Fibroblast of lung (primary cell): Measurements from ENCODE around the gene KIAA1755. TPM values are rescaled to one million over a fixed set of nuclear protein-coding genes. Genes with fewer than 3 reads are reported as not detected.
A peak's percentile ranks its signal among the peaks of the same experiment; 100 is the strongest.

Experiments used
- DNase-seq, 2 donors: peaks; one replicate each; pipeline versions ENCODE4 v3.0.0 to v3.0.0-alpha.2; 2010; ENCODE audit warnings: low read depth in 2 of 2
- H2AFZ ChIP-seq: 2 replicates; pipeline ENCODE4 v1.5.1; 2012; ENCODE audit warnings: low read length, control low read depth, inconsistent platforms
- H3K27ac ChIP-seq: 2 replicates; pipeline ENCODE4 v1.5.1; 2011; ENCODE audit warnings: low read length, control low read depth; ENCODE audit not compliant: insufficient read depth
- H3K27me3 ChIP-seq: 2 replicates; pipeline ENCODE4 v1.5.1; 2011; ENCODE audit warnings: mild to moderate bottlenecking, low read length; ENCODE audit not compliant: control insufficient read depth, insufficient read depth
- H3K36me3 ChIP-seq: 2 replicates; pipeline ENCODE4 v1.5.1; 2011; ENCODE audit warnings: low read length; ENCODE audit not compliant: control insufficient read depth, insufficient read depth
- H3K4me1 ChIP-seq: 2 replicates; pipeline ENCODE4 v1.5.1; 2011; ENCODE audit warnings: low read length; ENCODE audit not compliant: control insufficient read depth, insufficient read depth; ENCODE audit errors: extremely low read depth
- H3K4me2 ChIP-seq: 2 replicates; pipeline ENCODE4 v1.5.1; 2011; ENCODE audit warnings: low read length, control low read depth; ENCODE audit not compliant: insufficient read depth; ENCODE audit errors: extremely low read depth
- H3K4me3 ChIP-seq, 4 experiments: fragments of 200-600 bp in 1 of 4; sonication (generic) in 1 of 4; replicated peaks in 1 of 4; 2 replicates each; pipeline ENCODE4 v1.5.1; 2011 to 2016; ENCODE audit warnings: low read length in 4 of 4, low read depth in 3 of 4, mild to moderate bottlenecking in 3 of 4, control low read depth in 2 of 4, inconsistent platforms in 1 of 4, mixed read lengths in 1 of 4; ENCODE audit not compliant: insufficient read depth in 1 of 4; ENCODE audit errors: control extremely low read depth in 1 of 4
- H3K79me2 ChIP-seq: 2 replicates; pipeline ENCODE4 v1.5.1; 2012; ENCODE audit warnings: mild to moderate bottlenecking, low read length, inconsistent platforms; ENCODE audit not compliant: control insufficient read depth, insufficient read depth
- H3K9ac ChIP-seq: 2 replicates; pipeline ENCODE4 v1.5.1; 2011; ENCODE audit warnings: mild to moderate bottlenecking, low read length, control low read depth; ENCODE audit not compliant: insufficient read depth
- H3K9me3 ChIP-seq: 2 replicates; pipeline ENCODE4 v1.5.1; 2012; ENCODE audit warnings: low read depth, low read length; ENCODE audit not compliant: control insufficient read depth, insufficient read depth
- H4K20me1 ChIP-seq: 2 replicates; pipeline ENCODE4 v1.5.1; 2011; ENCODE audit warnings: low read length; ENCODE audit not compliant: control insufficient read depth, insufficient read depth; ENCODE audit errors: extremely low read depth
- EZH2 ChIP-seq: IDR thresholded peaks from 2 replicates; pipeline ENCODE4 v1.5.1; 2012; ENCODE audit warnings: low read length, control low read depth, mild to moderate bottlenecking; ENCODE audit errors: missing control alignments
- polyA plus RNA-seq, 2 donors: library from polyadenylated mRNA; depleted of rRNA in 1 of 2; stranded (reverse) in 1 of 2; unstranded in 1 of 2; fragments of >200 nt; gene quantifications; 2 replicates each; pipeline ENCODE4 v1.2.1, GENCODE V29; 2011 to 2012; ENCODE audit warnings: missing spikeins in 1 of 2
- total RNA-seq: library from RNA; depleted of rRNA; stranded (reverse); fragments of >200 nt; gene quantifications from 2 replicates; pipeline ENCODE4 v1.2.1, GENCODE V29; 2014
- TF ChIP-seq, protein P1 (sequence below), 2 donors: IDR thresholded peaks in 1 of 2; conservative IDR thresholded peaks in 1 of 2; 1 replicate in 1 of 2; 2 replicates in 1 of 2; pipeline ENCODE4 v1.5.1; 2011 to 2012; ENCODE audit warnings: low read length in 2 of 2, control low read depth in 1 of 2, inconsistent platforms in 1 of 2, low read depth in 1 of 2, mild to moderate bottlenecking in 1 of 2

Gene KIAA1755
- total and polyA plus RNA-seq, 2 donors (not counting 1 experiment from before 2014, with no cell fraction given) = 0.60 to 2.8 TPM

DNA sequence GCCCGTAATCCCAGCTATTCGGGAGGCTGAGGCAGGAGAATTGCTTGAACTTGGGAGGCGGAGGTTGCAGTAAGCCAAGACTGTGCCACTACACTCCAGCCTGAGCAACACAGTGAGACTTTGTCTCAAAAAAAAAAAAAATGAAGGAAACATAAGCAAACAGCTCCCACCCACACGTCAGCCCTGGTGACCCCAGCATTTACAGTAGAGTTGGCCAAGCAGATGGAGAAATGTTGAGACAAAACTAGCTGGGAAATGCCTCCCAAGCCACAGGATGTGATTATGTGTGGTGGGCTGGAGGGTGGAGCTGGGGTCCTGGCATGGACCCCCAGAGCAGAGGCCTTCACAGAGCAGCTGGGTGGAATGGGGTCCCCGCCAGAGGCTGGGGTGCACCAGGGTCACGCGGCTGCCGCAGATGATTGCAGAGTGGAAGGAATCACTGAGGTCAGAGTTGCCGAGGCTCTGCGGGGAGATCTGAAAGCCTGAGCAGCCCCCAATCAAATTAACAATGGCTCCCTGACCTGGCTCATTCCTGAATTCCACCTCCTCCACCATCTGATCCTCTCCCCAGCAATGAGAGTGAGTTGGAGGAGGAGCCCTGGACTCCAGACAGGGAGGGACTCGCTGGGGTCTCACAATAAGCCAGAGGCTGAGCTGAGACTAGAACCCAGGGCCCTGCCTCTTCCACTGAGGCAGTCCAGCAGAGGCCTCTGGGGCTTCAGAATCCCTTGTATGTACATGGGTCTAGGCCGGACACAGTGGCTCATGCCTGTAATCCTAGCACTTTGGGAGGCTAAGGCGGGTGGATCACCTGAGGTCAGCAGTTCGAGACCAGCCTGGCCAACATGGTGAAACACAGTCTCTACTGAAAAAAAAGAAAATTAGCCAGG is 60.8 kb downstream of the KIAA1755 start:
- no peak overlapping the region for H3K4me3 ChIP-seq
- no peak overlapping the region for H3K9ac ChIP-seq
- H3K9me3 ChIP-seq = no peaks in the 10 kb centered on the region
- peaks cover 31% of the 10 kb centered on the region for H3K4me1 ChIP-seq
- H4K20me1 ChIP-seq = no peaks in the 10 kb centered on the region
- no peak overlapping the region for H3K4me2 ChIP-seq
- H3K79me2 ChIP-seq = no peaks in the 10 kb centered on the region
- no peaks in the 10 kb centered on the region for H3K36me3 ChIP-seq
- H2AFZ ChIP-seq = no peak overlapping the region
- no peaks in the 10 kb centered on the region for H3K27me3 ChIP-seq
- TF ChIP-seq, protein P1, sequence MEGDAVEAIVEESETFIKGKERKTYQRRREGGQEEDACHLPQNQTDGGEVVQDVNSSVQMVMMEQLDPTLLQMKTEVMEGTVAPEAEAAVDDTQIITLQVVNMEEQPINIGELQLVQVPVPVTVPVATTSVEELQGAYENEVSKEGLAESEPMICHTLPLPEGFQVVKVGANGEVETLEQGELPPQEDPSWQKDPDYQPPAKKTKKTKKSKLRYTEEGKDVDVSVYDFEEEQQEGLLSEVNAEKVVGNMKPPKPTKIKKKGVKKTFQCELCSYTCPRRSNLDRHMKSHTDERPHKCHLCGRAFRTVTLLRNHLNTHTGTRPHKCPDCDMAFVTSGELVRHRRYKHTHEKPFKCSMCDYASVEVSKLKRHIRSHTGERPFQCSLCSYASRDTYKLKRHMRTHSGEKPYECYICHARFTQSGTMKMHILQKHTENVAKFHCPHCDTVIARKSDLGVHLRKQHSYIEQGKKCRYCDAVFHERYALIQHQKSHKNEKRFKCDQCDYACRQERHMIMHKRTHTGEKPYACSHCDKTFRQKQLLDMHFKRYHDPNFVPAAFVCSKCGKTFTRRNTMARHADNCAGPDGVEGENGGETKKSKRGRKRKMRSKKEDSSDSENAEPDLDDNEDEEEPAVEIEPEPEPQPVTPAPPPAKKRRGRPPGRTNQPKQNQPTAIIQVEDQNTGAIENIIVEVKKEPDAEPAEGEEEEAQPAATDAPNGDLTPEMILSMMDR (conservative IDR thresholded peaks at IDR 0.05 in 1 of 2, IDR thresholded peaks at IDR 0.05 in 1 of 2; ENCODE audit: low read depth in 1 of 2, low read length in 2 of 2) = no peak
- no peak for TF ChIP-seq EZH2
- H3K27ac ChIP-seq = peak overlapping the region; percentile 66
- peak; percentile 80 to 84 for DNase-seq

DNA sequence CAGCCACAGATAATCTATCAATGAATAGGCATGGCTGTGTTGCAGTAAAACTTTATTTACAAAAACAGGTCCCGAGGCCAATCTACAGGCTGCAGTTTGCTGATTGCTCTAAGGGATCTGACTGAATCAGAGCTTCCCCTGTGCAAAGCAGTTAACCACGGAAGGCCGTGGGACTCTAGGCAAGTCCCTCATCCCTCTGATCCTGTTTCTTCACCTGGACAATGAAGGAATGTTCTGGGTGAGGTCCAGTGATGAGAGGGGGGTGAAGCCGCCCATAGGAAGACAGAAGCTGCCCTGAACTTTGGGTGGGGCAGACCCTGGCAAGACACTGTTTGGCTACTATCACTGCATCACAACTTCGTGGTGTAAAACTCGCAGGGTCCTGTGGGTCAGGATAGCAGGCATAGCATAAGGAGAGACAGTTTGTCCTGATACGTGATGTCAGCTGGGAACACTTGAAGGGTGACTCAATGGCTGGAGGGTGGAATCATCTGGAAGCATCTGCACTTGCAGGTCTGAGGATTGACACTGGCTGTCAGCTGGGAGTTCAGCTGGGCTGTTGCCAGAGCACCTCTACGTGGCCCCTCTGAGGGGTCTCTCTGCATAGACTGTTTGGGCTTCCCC is 62.2 kb downstream of the KIAA1755 start:
- H2AFZ ChIP-seq = no peak overlapping the region
- H3K4me3 ChIP-seq = no peak overlapping the region
- H4K20me1 ChIP-seq = no peaks in the 10 kb centered on the region
- DNase-seq = no peak
- H3K27ac ChIP-seq = peak overlapping the region; percentile 53
- no peaks in the 10 kb centered on the region for H3K9me3 ChIP-seq
- H3K4me1 ChIP-seq = peaks cover 31% of the 10 kb centered on the region
- H3K79me2 ChIP-seq = no peaks in the 10 kb centered on the region
- H3K4me2 ChIP-seq = no peak overlapping the region
- no peak overlapping the region for H3K9ac ChIP-seq
- H3K27me3 ChIP-seq = no peaks in the 10 kb centered on the region
- no peaks in the 10 kb centered on the region for H3K36me3 ChIP-seq
- TF ChIP-seq EZH2 = no peak
- TF ChIP-seq, protein P1 (conservative IDR thresholded peaks at IDR 0.05 in 1 of 2, IDR thresholded peaks at IDR 0.05 in 1 of 2; ENCODE audit: low read depth in 1 of 2, low read length in 2 of 2) = no peak

DNA sequence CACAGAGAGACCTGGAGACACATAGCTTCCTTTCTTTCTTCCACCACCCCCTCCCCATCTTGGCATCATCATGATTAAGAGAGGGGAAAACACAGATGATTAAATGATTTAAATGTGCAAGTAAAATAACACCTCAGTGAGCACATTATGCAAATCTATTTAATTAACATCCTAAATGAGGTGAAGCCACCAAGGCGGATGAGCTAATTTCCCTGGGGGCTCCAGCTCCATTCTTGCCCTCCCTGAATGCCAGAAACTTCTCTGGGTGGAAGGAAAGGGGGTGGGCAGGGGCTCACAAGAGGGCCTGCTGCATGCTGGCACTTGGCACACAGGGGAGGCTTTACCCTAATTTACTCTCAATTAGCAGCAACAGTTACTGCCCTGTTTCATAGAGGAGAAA is 62.9 kb downstream of the KIAA1755 start:
- Histone ChIP-seq H3K9ac (no peak overlapping the region), H3K4me2 (no peak overlapping the region), H3K79me2 (no peaks in the 10 kb centered on the region), H3K9me3 (no peaks in the 10 kb centered on the region), H3K4me1 (peaks cover 31% of the 10 kb centered on the region), H3K27ac (peak overlapping the region; percentile 53), H3K4me3 (no peak overlapping the region), H3K36me3 (no peaks in the 10 kb centered on the region), H4K20me1 (no peaks in the 10 kb centered on the region), H3K27me3 (no peaks in the 10 kb centered on the region), H2AFZ (no peak overlapping the region)
- DNase-seq = no peak
- TF ChIP-seq, protein P1 (conservative IDR thresholded peaks at IDR 0.05 in 1 of 2, IDR thresholded peaks at IDR 0.05 in 1 of 2; ENCODE audit: low read depth in 1 of 2, low read length in 2 of 2) = no peak
- no peak for TF ChIP-seq EZH2
